Measurements from ENCODE around the gene TTC14. TPM values are rescaled to one million over a fixed set of nuclear protein-coding genes. Genes with fewer than 3 reads are reported as not detected.
A peak's percentile ranks its signal among the peaks of the same experiment; 100 is the strongest.

TTC14 gene
- total and polyA plus RNA-seq, 2 of the 13 experiments (the other 11 are each of a cell fraction or from before 2014, with no cell fraction given): 28.1 to 35.9 TPM

GRCh38 chr3:180640987-180641386 lies 39.0 kb downstream of the TTC14 start:
- CTCF ChIA-PET (ENCODE audit: low intra/inter-chr PET ratio, low total read pairs): no interaction called here
- H3K4me3 ChIP-seq (replicated peaks in 1 of 3; ENCODE audit: insufficient read depth in 1 of 3, low read depth in 2 of 3, low read length in 3 of 3): no peak overlapping the region
- ATAC-seq (no peak), FAIRE-seq (no peak), DNase-seq (ENCODE audit: low spot score) (no peak)
- in situ Hi-C loops (cut with HindIII; ENCODE audit: extremely low pct_ligation_motif_present, low pct_unique_long_range_greater_than_20kb): no loop called here
- no peak for TF ChIP-seq BRF2 (CRISPR knock-in tag; IDR thresholded peaks at IDR 0.05)
- peak; percentile 53; the same call in 1 of the 2 replicates for TF ChIP-seq MAFF (IDR thresholded peaks at IDR 0.05; ENCODE audit: low read depth, low read length)
- peak; percentile 36 to 69; a peak in 2 of 4 replicates for TF ChIP-seq MAFK (conservative IDR thresholded peaks at IDR 0.05 in 1 of 2, IDR thresholded peaks at IDR 0.05 in 1 of 2; ENCODE audit: low read length in 2 of 2)
- TF ChIP-seq ZNF646 (CRISPR knock-in tag; IDR thresholded peaks at IDR 0.05): no peak
- no peaks in the 10 kb centered on the region for H3K79me2 ChIP-seq (ENCODE audit: insufficient read depth, low read length)
- no peak overlapping the region for H3K9ac ChIP-seq (ENCODE audit: insufficient read depth, low read depth, low read length)
- no peak overlapping the region for H2AFZ ChIP-seq (ENCODE audit: low read length)
- no peaks in the 10 kb centered on the region for H3K9me3 ChIP-seq (ENCODE audit: low read length)
- H4K20me1 ChIP-seq (ENCODE audit: insufficient read depth, low read length): no peaks in the 10 kb centered on the region
- intact Hi-C loops (cut with micrococcal nuclease; ENCODE audit: unreplicated experiment): no loop called here
- H3K4me1 ChIP-seq (ENCODE audit: insufficient read depth, low read length): no peaks in the 10 kb centered on the region
- no peaks in the 10 kb centered on the region for H3K27me3 ChIP-seq (ENCODE audit: control insufficient read depth in 1 of 2, insufficient read depth in 2 of 2, low read length in 2 of 2)
- H3K36me3 ChIP-seq (replicated peaks in 1 of 2; ENCODE audit: control insufficient read depth in 1 of 2, insufficient read depth in 2 of 2, low read length in 2 of 2): no peaks in the 10 kb centered on the region
- no TSS peak for BruUV-seq (replicated peaks)
- H3K27ac ChIP-seq (ENCODE audit: extremely low read length, insufficient read depth, low read length): no peak overlapping the region
- POLR2A ChIA-PET: no interaction called here
- no peak overlapping the region for H3K4me2 ChIP-seq (ENCODE audit: low read depth, low read length)

All from HepG2 (cell line).